ENCODE measurements around the gene PHTF2.
"Not testable (repeated sequence)": the region's sequence is repeated elsewhere in the genome, so short reads cannot be mapped to it uniquely, and the experiment has no call there.

The PHTF2 gene

GRCh38 chr7:77944183-77945182 is 145.9 kb downstream of the PHTF2 start:
- DNase-seq = no peak

- DNase-seq = no peak
These were observed 152.0 kb downstream of the PHTF2 start for GRCh38 chr7:77950548-77950947.

- DNase-seq = no peak
These were observed 156.4 kb downstream of the PHTF2 start for GRCh38 chr7:77954773-77955555.

GRCh38 chr7:77958436-77958835 is 159.9 kb downstream of the PHTF2 start:
- DNase-seq = no peak

GRCh38 chr7:77959080-77959479 is 160.5 kb downstream of the PHTF2 start:
- DNase-seq = no peak

- no peak for DNase-seq
These were observed 161.8 kb downstream of the PHTF2 start for GRCh38 chr7:77960336-77960735.

GRCh38 chr7:77967429-77967828 is 168.9 kb downstream of the PHTF2 start:
- DNase-seq = no peak

GRCh38 chr7:77971726-77972125 is 173.2 kb downstream of the PHTF2 start:
- no peak for DNase-seq

- DNase-seq = no peak
These were observed 177.3 kb downstream of the PHTF2 start for GRCh38 chr7:77975672-77976480.

GRCh38 chr7:77979219-77979618 is 180.6 kb downstream of the PHTF2 start:
- DNase-seq = no peak

GRCh38 chr7:77980087-77980713 is 181.6 kb downstream of the PHTF2 start:
- no peak for DNase-seq

GRCh38 chr7:77982926-77983550 is 184.5 kb downstream of the PHTF2 start:
- DNase-seq = no peak

- no peak for DNase-seq
These were observed 185.4 kb downstream of the PHTF2 start for GRCh38 chr7:77983973-77984372.

- DNase-seq = no peak
These were observed 186.8 kb downstream of the PHTF2 start for GRCh38 chr7:77985232-77985973.

GRCh38 chr7:77985974-77986339 is 187.4 kb downstream of the PHTF2 start:
- DNase-seq = no peak

- DNase-seq = no peak
These were observed 191.5 kb downstream of the PHTF2 start for GRCh38 chr7:77989981-77990566.

- DNase-seq = no peak
These were observed 193.1 kb downstream of the PHTF2 start for GRCh38 chr7:77991656-77992055.

GRCh38 chr7:77993838-77994237 is 195.3 kb downstream of the PHTF2 start:
- no peak for DNase-seq

GRCh38 chr7:77995717-77996116 is 197.1 kb downstream of the PHTF2 start:
- DNase-seq = no peak

GRCh38 chr7:77999168-77999567 is 200.6 kb downstream of the PHTF2 start:
- not testable (repeated sequence) for DNase-seq

GRCh38 chr7:78002021-78002420 is 203.4 kb downstream of the PHTF2 start:
- no peak for DNase-seq
